Measurements from ENCODE around the gene AMN.

AMN gene

GRCh38 chr14:102944448-102945330 lies 22.2 kb downstream of the AMN start:
- DNase-seq (ENCODE audit: low read depth): no peak

- no peak for DNase-seq (ENCODE audit: low read depth)
These were observed 23.1 kb downstream of the AMN start for GRCh38 chr14:102945346-102946130.

- DNase-seq (ENCODE audit: low read depth): no peak
These were observed 25.0 kb downstream of the AMN start for GRCh38 chr14:102947321-102948103.

GRCh38 chr14:102948698-102949061 lies 26.2 kb downstream of the AMN start:
- DNase-seq (ENCODE audit: low read depth): no peak

- no peak for DNase-seq (ENCODE audit: low read depth)
These were observed 26.8 kb downstream of the AMN start for GRCh38 chr14:102949062-102949800.

- DNase-seq (ENCODE audit: low read depth): no peak
These were observed 27.5 kb downstream of the AMN start for GRCh38 chr14:102949801-102950451.

- DNase-seq (ENCODE audit: low read depth): no peak
These were observed 28.6 kb downstream of the AMN start for GRCh38 chr14:102951034-102951433.

- DNase-seq (ENCODE audit: low read depth): no peak
These were observed 29.3 kb downstream of the AMN start for GRCh38 chr14:102951799-102952198.

- DNase-seq (ENCODE audit: low read depth): no peak
These were observed 29.8 kb downstream of the AMN start for GRCh38 chr14:102952276-102952675.

GRCh38 chr14:102953100-102953499 lies 30.6 kb downstream of the AMN start:
- DNase-seq (ENCODE audit: low read depth): no peak

- DNase-seq (ENCODE audit: low read depth): no peak
These were observed 31.8 kb downstream of the AMN start for GRCh38 chr14:102954081-102954789.

GRCh38 chr14:102955636-102956408 lies 33.4 kb downstream of the AMN start:
- no peak for DNase-seq (ENCODE audit: low read depth)

- DNase-seq (ENCODE audit: low read depth): no peak
These were observed 34.8 kb downstream of the AMN start for GRCh38 chr14:102957222-102957621.

GRCh38 chr14:102958461-102958860 lies 36.0 kb downstream of the AMN start:
- DNase-seq (ENCODE audit: low read depth): no peak

- DNase-seq (ENCODE audit: low read depth): no peak
These were observed 39.7 kb downstream of the AMN start for GRCh38 chr14:102962111-102962627.

GRCh38 chr14:102964152-102964730 lies 41.8 kb downstream of the AMN start:
- no peak for DNase-seq (ENCODE audit: low read depth)

GRCh38 chr14:102965282-102965681 lies 42.8 kb downstream of the AMN start:
- DNase-seq (ENCODE audit: low read depth): no peak

GRCh38 chr14:102965971-102966655 lies 43.6 kb downstream of the AMN start:
- DNase-seq (ENCODE audit: low read depth): no peak

Data from stimulated activated CD8-positive, alpha-beta memory T cell treated with anti-CD3 and anti-CD28 coated beads, Interleukin-4, amount 100 ng/mL, for 24 hours (primary cell).